Measurements from ENCODE around the gene PSORS1C2. TPM values are rescaled to one million over a fixed set of nuclear protein-coding genes. Genes with fewer than 3 reads are reported as not detected.
"Not testable (repeated sequence)": the region's sequence is repeated elsewhere in the genome, so short reads cannot be mapped to it uniquely, and the experiment has no call there.

Gene PSORS1C2
- total RNA-seq, 2 donors from 2014 or later, result not detected

DNA sequence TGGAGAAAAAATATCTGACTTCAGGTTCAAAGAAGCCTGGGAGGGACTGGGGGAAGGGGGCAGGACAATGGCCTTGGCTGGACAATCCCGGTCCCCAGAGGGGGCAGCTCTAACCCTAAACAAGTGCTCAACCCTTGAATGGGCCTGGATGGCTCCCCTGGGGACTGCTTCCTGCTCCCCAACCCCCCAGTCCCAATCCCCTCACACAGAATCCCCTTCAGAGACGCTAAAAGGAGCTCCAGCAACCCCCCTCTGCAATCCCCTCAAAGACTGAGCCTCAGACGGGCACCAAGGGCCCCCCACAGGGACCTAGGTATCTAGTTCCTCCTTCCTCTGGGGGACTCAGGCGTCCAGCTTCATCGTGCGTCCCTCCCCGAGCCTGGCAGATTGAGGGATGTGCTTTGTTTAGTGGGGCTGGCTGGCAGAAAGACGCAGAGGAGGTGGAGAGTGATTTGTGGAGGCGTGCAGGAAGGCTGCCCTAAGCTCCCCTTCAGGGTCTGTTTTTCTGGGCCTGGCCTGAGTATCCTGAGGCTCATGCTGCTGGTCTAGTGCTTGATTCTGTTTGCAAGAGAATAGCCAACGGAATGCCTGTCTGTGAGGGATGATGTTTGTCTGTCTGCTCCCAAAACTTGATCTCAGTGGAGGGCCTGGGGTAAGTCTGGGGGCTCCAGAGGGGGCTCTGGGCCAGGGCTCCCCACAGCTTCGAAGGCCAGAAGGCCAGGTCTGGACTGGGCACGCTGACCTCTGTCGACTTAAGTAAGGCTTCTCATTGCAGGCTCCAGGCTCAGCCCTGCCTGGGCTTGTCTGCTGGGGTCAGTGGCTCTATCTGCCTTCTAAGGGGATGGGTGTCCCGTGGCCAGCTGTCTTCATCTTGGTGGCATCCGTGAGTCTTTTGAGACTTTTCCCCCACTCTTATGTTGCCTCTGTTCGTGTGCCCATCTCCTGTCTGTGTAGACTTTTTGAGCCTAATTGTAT lies 33.4 kb upstream of the PSORS1C2 start:
- Histone ChIP-seq H3K27me3 (no peaks in the 10 kb centered on the region), H3K36me3 (replicated peaks in 1 of 2; ENCODE audit: insufficient read depth in 1 of 2, low read depth in 2 of 2) (no peaks in the 10 kb centered on the region), H3K9me3 (no peaks in the 10 kb centered on the region), H3K27ac (no peak overlapping the region), H3K4me1 (peaks cover 43% of the 10 kb centered on the region), H3K4me3 (no peak overlapping the region)
- no peak for ATAC-seq
- TF ChIP-seq, protein P1, sequence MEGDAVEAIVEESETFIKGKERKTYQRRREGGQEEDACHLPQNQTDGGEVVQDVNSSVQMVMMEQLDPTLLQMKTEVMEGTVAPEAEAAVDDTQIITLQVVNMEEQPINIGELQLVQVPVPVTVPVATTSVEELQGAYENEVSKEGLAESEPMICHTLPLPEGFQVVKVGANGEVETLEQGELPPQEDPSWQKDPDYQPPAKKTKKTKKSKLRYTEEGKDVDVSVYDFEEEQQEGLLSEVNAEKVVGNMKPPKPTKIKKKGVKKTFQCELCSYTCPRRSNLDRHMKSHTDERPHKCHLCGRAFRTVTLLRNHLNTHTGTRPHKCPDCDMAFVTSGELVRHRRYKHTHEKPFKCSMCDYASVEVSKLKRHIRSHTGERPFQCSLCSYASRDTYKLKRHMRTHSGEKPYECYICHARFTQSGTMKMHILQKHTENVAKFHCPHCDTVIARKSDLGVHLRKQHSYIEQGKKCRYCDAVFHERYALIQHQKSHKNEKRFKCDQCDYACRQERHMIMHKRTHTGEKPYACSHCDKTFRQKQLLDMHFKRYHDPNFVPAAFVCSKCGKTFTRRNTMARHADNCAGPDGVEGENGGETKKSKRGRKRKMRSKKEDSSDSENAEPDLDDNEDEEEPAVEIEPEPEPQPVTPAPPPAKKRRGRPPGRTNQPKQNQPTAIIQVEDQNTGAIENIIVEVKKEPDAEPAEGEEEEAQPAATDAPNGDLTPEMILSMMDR (IDR thresholded peaks at IDR 0.05), result no peak
- TF ChIP-seq POLR2A (IDR thresholded peaks at IDR 0.05), result no peak
- DNase-seq, result no peak
- intact Hi-C loops (cut with DNase I), result no loop called here
- 78 to 81% methylated on average over 9 to 16 of the region's 16 CpGs for WGBS, 2 donors

DNA sequence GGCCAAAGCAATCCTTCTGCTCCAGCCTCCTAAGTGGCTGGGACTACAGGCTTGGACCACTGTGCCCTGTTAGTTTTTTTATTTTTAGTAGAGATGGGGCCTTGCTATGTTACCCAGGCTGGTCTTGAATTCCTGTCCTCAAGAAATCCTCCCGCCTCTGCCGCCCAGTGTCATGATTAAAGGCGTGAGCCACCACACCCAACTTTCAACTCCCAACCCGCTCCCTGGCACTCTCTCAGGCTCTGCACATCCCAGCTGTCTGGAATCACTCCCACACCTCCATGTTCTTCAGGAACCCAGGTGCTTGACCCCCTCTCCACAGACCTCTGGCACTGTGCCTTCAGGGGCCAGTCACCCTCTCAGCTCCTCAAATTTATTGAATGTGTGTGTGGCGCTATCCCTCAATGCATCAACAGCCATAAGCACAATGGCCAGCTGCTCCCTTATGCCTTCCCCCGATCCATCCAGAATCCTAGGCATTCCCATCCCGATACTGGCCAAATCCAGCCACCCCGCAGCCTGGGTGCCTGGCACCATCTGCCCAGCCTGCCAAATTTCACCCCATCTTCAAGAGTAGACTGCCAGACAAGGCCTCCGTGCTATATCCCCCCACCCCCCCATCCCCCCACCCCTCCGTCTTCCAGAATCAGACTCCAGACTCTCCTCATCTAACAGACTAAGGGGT lies 32.3 kb upstream of the PSORS1C2 start:
- Histone ChIP-seq H3K9me3 (no peaks in the 10 kb centered on the region), H3K27me3 (no peaks in the 10 kb centered on the region), H3K4me3 (no peak overlapping the region), H3K4me1 (peaks cover 33% of the 10 kb centered on the region), H3K36me3 (replicated peaks in 1 of 2; ENCODE audit: insufficient read depth in 1 of 2, low read depth in 2 of 2) (no peaks in the 10 kb centered on the region), H3K27ac (no peak overlapping the region)
- DNase-seq (no peak), ATAC-seq (no peak)
- TF ChIP-seq POLR2A (IDR thresholded peaks at IDR 0.05), result no peak
- TF ChIP-seq, protein P1 (IDR thresholded peaks at IDR 0.05), result no peak
- intact Hi-C loops (cut with DNase I), result no loop called here
- 92 to 94% methylated on average over 8 to 10 of the region's 10 CpGs for WGBS, 2 donors

DNA sequence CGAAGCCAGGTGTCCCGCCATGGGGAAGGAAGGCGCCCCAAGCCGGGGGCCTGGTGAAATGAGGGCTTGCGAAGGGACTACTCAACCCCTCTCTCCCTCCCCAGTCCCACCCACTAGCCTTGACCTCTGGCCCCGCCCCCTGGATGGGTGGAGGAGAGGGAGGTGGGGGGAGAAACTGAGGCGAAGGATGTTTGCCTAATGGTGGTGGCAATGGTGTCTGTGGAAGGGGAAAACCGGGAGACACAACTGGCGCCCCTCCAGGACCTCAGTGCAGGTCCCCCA lies 31.7 kb upstream of the PSORS1C2 start, which contains the start of gene POU5F1:
TSS of gene POU5F1 (minus strand) at position 83 of the 282 bp plus-strand sequence. CDS start at position 21, 62 bp downstream.
- no peaks in the 10 kb centered on the region for H3K36me3 ChIP-seq (replicated peaks in 1 of 2; ENCODE audit: insufficient read depth in 1 of 2, low read depth in 2 of 2)
- ATAC-seq, result no peak
- no peaks in the 10 kb centered on the region for H3K27me3 ChIP-seq
- no peak for TF ChIP-seq POLR2A (IDR thresholded peaks at IDR 0.05)
- TF ChIP-seq, protein P1 (IDR thresholded peaks at IDR 0.05), result no peak
- intact Hi-C loops (cut with DNase I), result no loop called here
- 64 to 86% methylated on average over 4 to 5 of the region's 9 CpGs for WGBS, 2 donors
- DNase-seq, result no peak
- no peak within 1 kb of the TSS for H3K27ac ChIP-seq
- peaks cover 27% of the 10 kb centered on the region for H3K4me1 ChIP-seq
- no peaks in the 10 kb centered on the region for H3K9me3 ChIP-seq
- H3K4me3 ChIP-seq, result no peak within 1 kb of the TSS

DNA sequence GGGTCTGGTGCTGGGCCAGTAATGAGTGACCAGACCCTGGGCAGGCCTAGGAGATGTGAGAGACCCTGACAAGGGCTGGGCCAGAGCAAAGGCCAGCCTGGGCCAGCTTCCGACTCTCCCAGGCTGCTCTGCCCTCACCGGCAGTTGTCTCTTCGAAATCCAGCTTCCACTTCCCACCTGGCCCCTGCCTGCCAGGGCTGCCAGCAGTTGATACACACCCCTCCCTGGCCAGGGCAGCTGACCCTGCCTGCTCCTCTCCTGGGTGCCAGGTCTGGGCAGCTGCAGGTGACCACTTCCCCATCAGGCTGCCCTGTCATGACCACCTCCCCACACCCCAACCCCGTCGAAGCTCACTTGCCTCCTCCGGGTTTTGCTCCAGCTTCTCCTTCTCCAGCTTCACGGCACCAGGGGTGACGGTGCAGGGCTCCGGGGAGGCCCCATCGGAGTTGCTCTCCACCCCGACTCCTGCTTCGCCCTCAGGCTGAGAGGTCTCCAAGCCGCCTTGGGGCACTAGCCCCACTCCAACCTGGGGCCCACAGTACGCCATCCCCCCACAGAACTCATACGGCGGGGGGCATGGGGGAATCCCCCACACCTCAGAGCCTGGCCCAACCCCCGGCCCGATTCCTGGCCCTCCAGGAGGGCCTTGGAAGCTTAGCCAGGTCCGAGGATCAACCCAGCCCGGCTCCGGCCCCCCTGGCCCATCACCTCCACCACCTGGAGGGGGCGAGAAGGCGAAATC lies 31.2 kb upstream of the PSORS1C2 start:
- H3K9me3 ChIP-seq; H3K4me3 ChIP-seq; intact Hi-C loops (cut with DNase I); H3K36me3 ChIP-seq (replicated peaks in 1 of 2; ENCODE audit: insufficient read depth in 1 of 2, low read depth in 2 of 2); H3K27me3 ChIP-seq; DNase-seq; H3K27ac ChIP-seq; ATAC-seq: not testable (repeated sequence)
- 57 to 74% methylated on average over 5 to 9 of the region's 23 CpGs for WGBS, 2 donors
- peaks cover 22% of the 10 kb centered on the region for H3K4me1 ChIP-seq

Measured in body of pancreas (tissue), 4 donors.